DOHH2 (cell line): Measurements from ENCODE around the gene SESN1.

Experiments used
- EZH2phosphoT487 ChIP-seq: fragments of 200-600 bp; sonication (generic); IDR thresholded peaks from 2 replicates; pipeline ENCODE4 v1.6.1; 2017; ENCODE audit warnings: borderline replicate concordance, mild to moderate bottlenecking, antibody characterized with exemption, low read length, moderate library complexity, mixed read lengths
- TF ChIP-seq, protein P1 (sequence below): fragments of 200-600 bp; sonication (generic); IDR thresholded peaks from one replicate; pipeline ENCODE4 v1.5.1; 2014; ENCODE audit warnings: antibody characterized with exemption, mild to moderate bottlenecking, low read depth, low read length; ENCODE audit not compliant: poor library complexity, severe bottlenecking

DNA sequence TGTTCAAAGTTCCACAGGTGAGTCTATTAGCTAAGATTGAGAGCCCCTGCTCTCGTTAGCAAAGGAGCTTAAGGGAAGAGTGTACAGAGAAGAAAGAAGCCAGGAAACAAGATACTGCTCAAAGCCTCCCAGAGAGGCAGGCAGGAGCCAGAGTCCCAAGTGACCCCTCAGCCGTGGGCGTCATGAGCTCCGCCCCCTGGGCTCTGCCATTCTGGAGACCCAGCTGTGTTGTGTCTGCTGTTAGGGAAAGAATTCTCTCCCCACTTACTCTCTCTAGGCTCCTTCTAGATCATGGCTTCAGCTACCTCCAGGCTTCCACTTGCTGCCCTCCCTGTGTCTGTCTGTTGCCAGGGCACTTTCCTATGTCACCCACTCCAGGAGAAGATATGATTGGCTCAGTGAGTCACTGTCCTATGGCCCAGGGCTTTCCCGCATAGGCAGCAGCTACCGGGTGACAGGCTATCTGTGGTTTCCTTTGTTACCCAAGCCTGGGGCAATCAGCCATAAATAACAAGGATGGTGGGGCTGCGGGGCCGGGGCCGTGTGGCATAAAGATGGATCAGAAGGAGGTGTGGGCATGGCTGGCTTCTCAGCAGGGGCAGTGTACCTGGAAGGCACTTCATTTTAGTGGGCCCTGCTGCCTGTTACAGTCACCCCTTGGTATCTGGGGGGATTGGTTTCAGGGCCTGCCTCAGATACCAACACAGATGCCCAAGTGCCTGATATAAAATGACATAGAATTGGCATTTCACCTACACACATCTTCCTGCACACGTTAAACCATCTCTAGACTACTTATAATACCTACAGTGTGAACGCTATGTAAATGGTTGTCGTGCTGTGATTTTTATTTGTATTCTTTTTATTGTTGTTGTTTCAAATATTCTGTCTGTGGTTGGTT, 127.5 kb downstream of the SESN1 start:
- TF ChIP-seq EZH2phosphoT487, result no peak
- TF ChIP-seq, protein P1, sequence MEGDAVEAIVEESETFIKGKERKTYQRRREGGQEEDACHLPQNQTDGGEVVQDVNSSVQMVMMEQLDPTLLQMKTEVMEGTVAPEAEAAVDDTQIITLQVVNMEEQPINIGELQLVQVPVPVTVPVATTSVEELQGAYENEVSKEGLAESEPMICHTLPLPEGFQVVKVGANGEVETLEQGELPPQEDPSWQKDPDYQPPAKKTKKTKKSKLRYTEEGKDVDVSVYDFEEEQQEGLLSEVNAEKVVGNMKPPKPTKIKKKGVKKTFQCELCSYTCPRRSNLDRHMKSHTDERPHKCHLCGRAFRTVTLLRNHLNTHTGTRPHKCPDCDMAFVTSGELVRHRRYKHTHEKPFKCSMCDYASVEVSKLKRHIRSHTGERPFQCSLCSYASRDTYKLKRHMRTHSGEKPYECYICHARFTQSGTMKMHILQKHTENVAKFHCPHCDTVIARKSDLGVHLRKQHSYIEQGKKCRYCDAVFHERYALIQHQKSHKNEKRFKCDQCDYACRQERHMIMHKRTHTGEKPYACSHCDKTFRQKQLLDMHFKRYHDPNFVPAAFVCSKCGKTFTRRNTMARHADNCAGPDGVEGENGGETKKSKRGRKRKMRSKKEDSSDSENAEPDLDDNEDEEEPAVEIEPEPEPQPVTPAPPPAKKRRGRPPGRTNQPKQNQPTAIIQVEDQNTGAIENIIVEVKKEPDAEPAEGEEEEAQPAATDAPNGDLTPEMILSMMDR, result no peak
